HG03460 (cell line): Measurements from ENCODE around the gene KRTAP8-1.

Experiments used
- ATAC-seq: cut with Tn5 transposase; IDR thresholded peaks from one replicate; pipeline ENCODE4 v1.9.1; 2021; ENCODE audit not compliant: unreplicated experiment

Gene KRTAP8-1

GRCh38 chr21:30813174-30813573, at the start of gene KRTAP8-1:
KRTAP8-1 (minus strand) TSS chr21:30813274; CDS start chr21:30813220, 54 bp downstream.
- ATAC-seq, result no peak

- no peak for ATAC-seq
These were observed 34.8 kb upstream of the KRTAP8-1 start for GRCh38 chr21:30847627-30848500.

GRCh38 chr21:30842990-30843389, 29.9 kb upstream of the KRTAP8-1 start:
- no peak for ATAC-seq

- no peak for ATAC-seq
These were observed 26.2 kb upstream of the KRTAP8-1 start for GRCh38 chr21:30839304-30839703.

- ATAC-seq, result no peak
These were observed 25.5 kb upstream of the KRTAP8-1 start for GRCh38 chr21:30838536-30838935.

GRCh38 chr21:30831194-30831765, 18.2 kb upstream of the KRTAP8-1 start:
- ATAC-seq, result no peak

- ATAC-seq, result no peak
These were observed 16.6 kb upstream of the KRTAP8-1 start, which contains the start of gene KRTAP7-1 for GRCh38 chr21:30829659-30830058. KRTAP7-1 (minus strand) TSS chr21:30829759; CDS start chr21:30829698, 61 bp downstream.

- no peak for ATAC-seq
These were observed 6.0 kb upstream of the KRTAP8-1 start for GRCh38 chr21:30818837-30819610.

GRCh38 chr21:30800605-30801004, 12.5 kb downstream of the KRTAP8-1 start:
- ATAC-seq, result no peak

- no peak for ATAC-seq
These were observed 19.3 kb downstream of the KRTAP8-1 start for GRCh38 chr21:30793581-30794314.

GRCh38 chr21:30779249-30779648, 33.8 kb downstream of the KRTAP8-1 start:
- no peak for ATAC-seq

GRCh38 chr21:30769724-30770431, 43.2 kb downstream of the KRTAP8-1 start:
- ATAC-seq, result no peak
